HEK293 (cell line): ENCODE measurements around the gene LCE4A.

Source experiments
- CTCF ChIA-PET: fragments of 350-600 bp; formaldehyde crosslinking; extraction: SDS; loops from one replicate; lab custom pipeline; 2021; ENCODE audit warnings: antibody characterized with exemption; lab: Yijun Ruan, JAX
- POLR2A ChIA-PET: fragments of 300-600 bp; formaldehyde crosslinking; extraction: SDS; loops from one replicate; lab custom pipeline; 2020; ENCODE audit warnings: antibody characterized with exemption, inconsistent platforms; lab: Yijun Ruan, JAX
- H3K27ac ChIP-seq: fragments of 200-500 bp; sonication (Bioruptor generic); 2 replicates; pipeline ENCODE4 v1.5.1; 2014; ENCODE audit warnings: low read depth, low read length, control low read depth, inconsistent platforms; ENCODE audit errors: extremely low read depth
- H3K36me3 ChIP-seq, 2 experiments: fragments of 200-500 bp in 1 of 2; sonication (Bioruptor generic) in 1 of 2; 1 replicate in 1 of 2; 2 replicates in 1 of 2; pipeline ENCODE4 v1.5.1; 2014 to 2017; ENCODE audit warnings: inconsistent platforms in 2 of 2, low read length in 2 of 2; ENCODE audit not compliant: control insufficient read depth in 2 of 2, insufficient read depth in 1 of 2
- H3K4me1 ChIP-seq: fragments of 200-500 bp; sonication (Bioruptor generic); 2 replicates; pipeline ENCODE4 v1.5.1; 2014; ENCODE audit warnings: mild to moderate bottlenecking, low read length, inconsistent platforms; ENCODE audit not compliant: control insufficient read depth, insufficient read depth
- H3K4me3 ChIP-seq: 2 replicates; pipeline ENCODE4 v1.5.1; 2011; ENCODE audit warnings: low read depth, mild to moderate bottlenecking, control low read depth, low read length, moderate library complexity
- H3K9me3 ChIP-seq: fragments of 200-500 bp; sonication (Bioruptor generic); 2 replicates; pipeline ENCODE4 v1.5.1; 2014; ENCODE audit warnings: low read depth, low read length, inconsistent platforms; ENCODE audit not compliant: control insufficient read depth, insufficient read depth
- HOXA7 ChIP-seq: sonication (generic); formaldehyde crosslinking; IDR thresholded peaks from 2 replicates; pipeline ENCODE4 v1.8.1; 2022; ENCODE audit warnings: missing genetic modification reagents, borderline replicate concordance
- KLF10 ChIP-seq: fragments of 450-650 bp; IDR thresholded peaks from 2 replicates; pipeline ENCODE4 v1.5.1; 2018; ENCODE audit warnings: missing biosample characterization, mild to moderate bottlenecking, missing genetic modification characterization
- REPIN1 ChIP-seq: fragments of 450-650 bp; formaldehyde crosslinking; IDR thresholded peaks from 2 replicates; pipeline ENCODE4 v1.5.1; 2017; ENCODE audit warnings: missing biosample characterization, missing genetic modification characterization, low read depth
- SCRT2 ChIP-seq: fragments of 450-650 bp; formaldehyde crosslinking; IDR thresholded peaks from 2 replicates; pipeline ENCODE4 v1.5.1; 2016; ENCODE audit warnings: missing biosample characterization, missing genetic modification characterization
- ZFP41 ChIP-seq: fragments of 450-650 bp; formaldehyde crosslinking; IDR thresholded peaks from 2 replicates; pipeline ENCODE4 v1.5.1; 2016; ENCODE audit warnings: missing biosample characterization, missing genetic modification characterization, borderline replicate concordance
- ZNF146 ChIP-seq: fragments of 450-650 bp; formaldehyde crosslinking; IDR thresholded peaks from 2 replicates; pipeline ENCODE4 v1.5.1; 2016; ENCODE audit warnings: missing biosample characterization, missing genetic modification characterization
- ZNF214 ChIP-seq: fragments of 450-650 bp; formaldehyde crosslinking; IDR thresholded peaks from 2 replicates; pipeline ENCODE4 v1.5.1; 2017; ENCODE audit warnings: missing biosample characterization, mild to moderate bottlenecking, missing genetic modification characterization, borderline replicate concordance
- ZNF223 ChIP-seq: fragments of 450-650 bp; formaldehyde crosslinking; IDR thresholded peaks from 2 replicates; pipeline ENCODE4 v1.5.1; 2016; ENCODE audit warnings: missing biosample characterization, missing genetic modification characterization
- ZNF335 ChIP-seq: fragments of 450-650 bp; formaldehyde crosslinking; conservative IDR thresholded peaks from 2 replicates; pipeline ENCODE4 v1.5.1; 2016; ENCODE audit warnings: missing biosample characterization, missing genetic modification characterization
- ZNF548 ChIP-seq: fragments of 450-650 bp; formaldehyde crosslinking; IDR thresholded peaks from 2 replicates; pipeline ENCODE4 v1.5.1; 2016; ENCODE audit warnings: missing biosample characterization, missing genetic modification characterization
- ZNF654 ChIP-seq: fragments of 450-650 bp; formaldehyde crosslinking; IDR thresholded peaks from 2 replicates; pipeline ENCODE4 v1.5.1; 2016; ENCODE audit warnings: low read depth, missing biosample characterization, missing genetic modification characterization
- ZNF701 ChIP-seq: fragments of 450-650 bp; formaldehyde crosslinking; IDR thresholded peaks from 2 replicates; pipeline ENCODE4 v1.5.1; 2016; ENCODE audit warnings: missing biosample characterization, missing genetic modification characterization
- ZNF791 ChIP-seq: fragments of 450-650 bp; formaldehyde crosslinking; IDR thresholded peaks from 2 replicates; pipeline ENCODE4 v1.5.1; 2016; ENCODE audit warnings: missing biosample characterization, missing genetic modification characterization
- ZNF843 ChIP-seq: fragments of 450-650 bp; formaldehyde crosslinking; IDR thresholded peaks from 2 replicates; pipeline ENCODE4 v1.5.1; 2016; ENCODE audit warnings: missing biosample characterization, missing genetic modification characterization
- TF ChIP-seq, protein P1 (sequence below): fragments of 450-650 bp; formaldehyde crosslinking; IDR thresholded peaks from 2 replicates; pipeline ENCODE4 v1.5.1; 2017; ENCODE audit warnings: missing biosample characterization, mild to moderate bottlenecking, missing genetic modification characterization, moderate library complexity
- TF ChIP-seq, protein P2 (sequence below): fragments of 450-650 bp; formaldehyde crosslinking; conservative IDR thresholded peaks from 2 replicates; pipeline ENCODE4 v1.5.1; 2016; ENCODE audit warnings: low read depth, missing biosample characterization, missing genetic modification characterization
- TF ChIP-seq, protein P3 (sequence below): fragments of 450-650 bp; formaldehyde crosslinking; IDR thresholded peaks from 2 replicates; pipeline ENCODE4 v1.5.1; 2017; ENCODE audit warnings: missing biosample characterization, missing genetic modification characterization
- TF ChIP-seq, protein P4 (sequence below): fragments of 450-650 bp; formaldehyde crosslinking; IDR thresholded peaks from 2 replicates; pipeline ENCODE4 v1.5.1; 2016; ENCODE audit warnings: missing biosample characterization, missing genetic modification characterization

The LCE4A gene

DNA sequence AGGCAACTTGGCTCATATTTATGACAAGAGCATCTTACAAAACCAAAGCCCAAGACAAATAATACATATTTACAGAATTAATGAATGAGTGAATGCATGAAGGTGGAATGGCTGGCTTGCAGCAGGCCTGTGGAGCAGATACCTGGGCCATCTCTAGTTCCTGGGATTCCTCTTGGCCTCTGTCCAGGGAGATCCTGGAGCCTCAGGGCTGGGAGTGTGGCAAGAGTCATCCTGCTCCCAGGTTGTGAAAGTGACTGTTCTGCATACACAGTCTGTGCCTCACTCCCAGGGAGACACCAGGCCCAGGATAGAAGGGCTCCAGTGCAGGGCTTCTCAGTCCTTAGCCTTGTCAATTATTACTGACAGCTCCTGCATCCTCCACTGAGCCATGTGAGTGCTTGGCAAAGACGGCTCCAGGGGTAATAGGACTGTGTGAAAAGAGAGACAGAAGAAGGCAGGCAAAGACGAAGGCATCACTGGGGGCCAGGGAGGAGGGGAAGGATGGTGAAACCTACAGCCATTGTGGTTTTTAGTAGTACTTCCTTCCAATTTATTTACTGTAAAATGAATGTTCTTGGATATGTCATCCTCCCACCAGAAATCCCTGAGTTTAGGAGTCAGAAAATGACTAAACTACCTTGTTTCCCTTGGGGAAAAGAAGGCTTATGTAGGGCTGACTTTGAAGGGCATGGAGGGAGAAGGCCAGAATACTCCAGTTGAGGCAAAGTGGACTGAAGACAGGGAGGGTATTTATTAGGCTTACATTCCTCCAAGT, 35.6 kb downstream of the LCE4A start (continued):
- TF ChIP-seq, protein P1, sequence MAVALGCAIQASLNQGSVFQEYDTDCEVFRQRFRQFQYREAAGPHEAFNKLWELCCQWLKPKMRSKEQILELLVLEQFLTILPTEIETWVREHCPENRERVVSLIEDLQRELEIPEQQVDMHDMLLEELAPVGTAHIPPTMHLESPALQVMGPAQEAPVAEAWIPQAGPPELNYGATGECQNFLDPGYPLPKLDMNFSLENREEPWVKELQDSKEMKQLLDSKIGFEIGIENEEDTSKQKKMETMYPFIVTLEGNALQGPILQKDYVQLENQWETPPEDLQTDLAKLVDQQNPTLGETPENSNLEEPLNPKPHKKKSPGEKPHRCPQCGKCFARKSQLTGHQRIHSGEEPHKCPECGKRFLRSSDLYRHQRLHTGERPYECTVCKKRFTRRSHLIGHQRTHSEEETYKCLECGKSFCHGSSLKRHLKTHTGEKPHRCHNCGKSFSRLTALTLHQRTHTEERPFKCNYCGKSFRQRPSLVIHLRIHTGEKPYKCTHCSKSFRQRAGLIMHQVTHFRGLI: no peak
- TF ChIP-seq ZNF701 (tag by site-specific recombination): no peak

DNA sequence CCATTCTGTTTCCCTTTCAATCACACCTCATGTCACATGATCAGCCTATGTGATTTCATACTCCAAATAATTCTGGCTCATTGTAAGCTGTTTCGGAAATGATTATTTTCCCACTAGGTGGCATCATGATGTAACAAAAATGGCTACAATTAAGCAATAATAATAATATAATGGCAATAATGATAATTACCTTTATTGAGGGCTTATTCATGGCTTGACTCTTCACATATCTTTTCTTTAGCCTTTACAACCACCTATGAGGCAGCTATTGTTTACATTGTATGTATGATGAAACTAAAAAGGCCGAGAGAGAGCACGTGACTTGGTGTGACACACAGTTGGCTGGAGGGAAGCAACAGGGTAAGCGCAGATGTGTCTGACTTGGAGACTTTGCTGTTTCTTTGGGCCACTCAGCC, 37.3 kb downstream of the LCE4A start:
- Histone ChIP-seq H3K9me3 (no peaks in the 10 kb centered on the region), H3K4me3 (no peak overlapping the region), H3K27ac (no peak overlapping the region), H3K36me3 (no peaks in the 10 kb centered on the region), H3K4me1 (no peaks in the 10 kb centered on the region)
- ChIA-PET POLR2A (no interaction called here), CTCF (interaction anchor here (0.5 to 0.6 kb wide), 2 partner anchors 67 to 491 kb away, joined by 3 to 4 read pairs; no protein-coding TSS in a partner anchor)
- TF ChIP-seq, protein P2, sequence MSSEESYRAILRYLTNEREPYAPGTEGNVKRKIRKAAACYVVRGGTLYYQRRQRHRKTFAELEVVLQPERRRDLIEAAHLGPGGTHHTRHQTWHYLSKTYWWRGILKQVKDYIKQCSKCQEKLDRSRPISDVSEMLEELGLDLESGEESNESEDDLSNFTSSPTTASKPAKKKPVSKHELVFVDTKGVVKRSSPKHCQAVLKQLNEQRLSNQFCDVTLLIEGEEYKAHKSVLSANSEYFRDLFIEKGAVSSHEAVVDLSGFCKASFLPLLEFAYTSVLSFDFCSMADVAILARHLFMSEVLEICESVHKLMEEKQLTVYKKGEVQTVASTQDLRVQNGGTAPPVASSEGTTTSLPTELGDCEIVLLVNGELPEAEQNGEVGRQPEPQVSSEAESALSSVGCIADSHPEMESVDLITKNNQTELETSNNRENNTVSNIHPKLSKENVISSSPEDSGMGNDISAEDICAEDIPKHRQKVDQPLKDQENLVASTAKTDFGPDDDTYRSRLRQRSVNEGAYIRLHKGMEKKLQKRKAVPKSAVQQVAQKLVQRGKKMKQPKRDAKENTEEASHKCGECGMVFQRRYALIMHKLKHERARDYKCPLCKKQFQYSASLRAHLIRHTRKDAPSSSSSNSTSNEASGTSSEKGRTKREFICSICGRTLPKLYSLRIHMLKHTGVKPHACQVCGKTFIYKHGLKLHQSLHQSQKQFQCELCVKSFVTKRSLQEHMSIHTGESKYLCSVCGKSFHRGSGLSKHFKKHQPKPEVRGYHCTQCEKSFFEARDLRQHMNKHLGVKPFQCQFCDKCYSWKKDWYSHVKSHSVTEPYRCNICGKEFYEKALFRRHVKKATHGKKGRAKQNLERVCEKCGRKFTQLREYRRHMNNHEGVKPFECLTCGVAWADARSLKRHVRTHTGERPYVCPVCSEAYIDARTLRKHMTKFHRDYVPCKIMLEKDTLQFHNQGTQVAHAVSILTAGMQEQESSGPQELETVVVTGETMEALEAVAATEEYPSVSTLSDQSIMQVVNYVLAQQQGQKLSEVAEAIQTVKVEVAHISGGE (tag by site-specific recombination): no peak
- TF ChIP-seq KLF10 (tag by site-specific recombination): no peak
- TF ChIP-seq ZNF214 (tag by site-specific recombination): no peak
- no peak for TF ChIP-seq ZFP41 (tag by site-specific recombination)
- TF ChIP-seq ZNF223 (tag by site-specific recombination): no peak
- peak; percentile 53 for TF ChIP-seq ZNF335 (tag by site-specific recombination)
- peak; percentile 87 for TF ChIP-seq SCRT2 (tag by site-specific recombination)
- no peak for TF ChIP-seq ZNF146 (tag by site-specific recombination)
- TF ChIP-seq ZNF654 (tag by site-specific recombination): 0 out of 2 replicates have a peak, but pooled peaks have one; percentile 11
- no peak for TF ChIP-seq ZNF791 (tag by site-specific recombination)
- TF ChIP-seq ZNF843: no peak
- TF ChIP-seq REPIN1 (tag by site-specific recombination): no peak

DNA sequence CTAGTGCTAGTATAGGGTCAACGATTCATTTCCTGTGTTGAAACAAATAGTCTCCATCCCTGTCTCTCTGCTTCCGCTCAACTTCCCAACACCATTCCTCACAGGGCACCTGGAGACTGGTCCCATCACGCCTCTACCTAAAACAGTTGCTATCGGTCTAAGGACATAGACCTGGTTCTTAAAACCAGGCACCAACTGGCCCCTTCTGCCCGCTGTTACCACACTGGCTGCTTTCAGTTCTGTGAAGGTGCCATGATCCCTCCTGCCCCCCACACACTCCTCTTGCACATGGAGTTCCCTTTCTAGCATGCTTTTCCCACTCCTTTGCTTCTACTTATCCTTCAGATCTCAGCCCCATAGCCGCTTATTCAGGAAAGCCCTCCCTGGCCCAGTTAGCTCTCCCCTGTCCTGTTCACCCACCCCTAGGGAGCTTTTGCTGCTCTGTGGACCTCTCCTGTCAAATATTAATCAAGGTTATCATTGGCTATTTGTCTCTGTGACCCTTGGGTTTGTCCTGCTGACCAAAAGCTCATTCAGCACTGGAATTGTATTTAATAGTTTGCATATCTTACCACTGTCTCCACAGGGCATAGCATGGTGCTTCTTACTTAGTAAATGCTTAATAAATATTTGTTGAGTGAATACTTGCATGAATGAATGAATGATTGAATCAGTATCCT, 37.9 kb downstream of the LCE4A start:
- ChIA-PET POLR2A (no interaction called here), CTCF (interaction anchor here (1.2 to 1.5 kb wide), 2 partner anchors 124 to 125 kb away, joined by 3 read pairs; no protein-coding TSS in a partner anchor)
- Histone ChIP-seq H3K27ac (no peak overlapping the region), H3K4me1 (no peaks in the 10 kb centered on the region), H3K9me3 (no peaks in the 10 kb centered on the region), H3K4me3 (no peak overlapping the region), H3K36me3 (no peaks in the 10 kb centered on the region)
- TF ChIP-seq, protein P3, sequence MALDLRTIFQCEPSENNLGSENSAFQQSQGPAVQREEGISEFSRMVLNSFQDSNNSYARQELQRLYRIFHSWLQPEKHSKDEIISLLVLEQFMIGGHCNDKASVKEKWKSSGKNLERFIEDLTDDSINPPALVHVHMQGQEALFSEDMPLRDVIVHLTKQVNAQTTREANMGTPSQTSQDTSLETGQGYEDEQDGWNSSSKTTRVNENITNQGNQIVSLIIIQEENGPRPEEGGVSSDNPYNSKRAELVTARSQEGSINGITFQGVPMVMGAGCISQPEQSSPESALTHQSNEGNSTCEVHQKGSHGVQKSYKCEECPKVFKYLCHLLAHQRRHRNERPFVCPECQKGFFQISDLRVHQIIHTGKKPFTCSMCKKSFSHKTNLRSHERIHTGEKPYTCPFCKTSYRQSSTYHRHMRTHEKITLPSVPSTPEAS (tag by site-specific recombination): no peak
- TF ChIP-seq ZNF548: no peak
- TF ChIP-seq, protein P4, sequence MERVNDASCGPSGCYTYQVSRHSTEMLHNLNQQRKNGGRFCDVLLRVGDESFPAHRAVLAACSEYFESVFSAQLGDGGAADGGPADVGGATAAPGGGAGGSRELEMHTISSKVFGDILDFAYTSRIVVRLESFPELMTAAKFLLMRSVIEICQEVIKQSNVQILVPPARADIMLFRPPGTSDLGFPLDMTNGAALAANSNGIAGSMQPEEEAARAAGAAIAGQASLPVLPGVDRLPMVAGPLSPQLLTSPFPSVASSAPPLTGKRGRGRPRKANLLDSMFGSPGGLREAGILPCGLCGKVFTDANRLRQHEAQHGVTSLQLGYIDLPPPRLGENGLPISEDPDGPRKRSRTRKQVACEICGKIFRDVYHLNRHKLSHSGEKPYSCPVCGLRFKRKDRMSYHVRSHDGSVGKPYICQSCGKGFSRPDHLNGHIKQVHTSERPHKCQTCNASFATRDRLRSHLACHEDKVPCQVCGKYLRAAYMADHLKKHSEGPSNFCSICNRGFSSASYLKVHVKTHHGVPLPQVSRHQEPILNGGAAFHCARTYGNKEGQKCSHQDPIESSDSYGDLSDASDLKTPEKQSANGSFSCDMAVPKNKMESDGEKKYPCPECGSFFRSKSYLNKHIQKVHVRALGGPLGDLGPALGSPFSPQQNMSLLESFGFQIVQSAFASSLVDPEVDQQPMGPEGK (tag by site-specific recombination): no peak
- TF ChIP-seq HOXA7: no peak
